Smooth muscle cell (in vitro differentiated cells): ENCODE results near the gene PRELP. TPM values are rescaled to one million over a fixed set of nuclear protein-coding genes. Genes with fewer than 3 reads are reported as not detected.

ENCODE experiments used
- DNase-seq: peaks from one replicate; lab custom pipeline; 2025; ENCODE audit not compliant: unreplicated experiment; lab: John Stamatoyannopoulos, UW
- H2AFZ ChIP-seq: fragments of 200-600 bp; sonication (generic); 2 replicates; pipeline ENCODE4 v1.6.0; 2016; ENCODE audit warnings: antibody characterized with exemption, low read depth, mild to moderate bottlenecking
- H3F3A ChIP-seq: fragments of 200-600 bp; sonication (generic); 2 replicates; pipeline ENCODE4 v1.6.0; 2017; ENCODE audit warnings: antibody characterized with exemption, low read depth
- H3K27ac ChIP-seq: fragments of 200-600 bp; sonication (generic); 2 replicates; pipeline ENCODE4 v1.5.1; 2016; ENCODE audit warnings: low read depth, mild to moderate bottlenecking
- H3K27me3 ChIP-seq: fragments of 200-600 bp; sonication (generic); 2 replicates; pipeline ENCODE4 v1.6.1; 2016; ENCODE audit warnings: low read depth, mild to moderate bottlenecking
- H3K36me3 ChIP-seq: fragments of 200-600 bp; sonication (generic); 2 replicates; pipeline ENCODE4 v1.5.1; 2016; ENCODE audit warnings: low read depth
- H3K4me1 ChIP-seq: fragments of 200-600 bp; sonication (generic); 2 replicates; pipeline ENCODE4 v1.5.1; 2016; ENCODE audit warnings: low read depth
- H3K4me2 ChIP-seq: fragments of 200-600 bp; sonication (generic); 2 replicates; pipeline ENCODE4 v1.6.0; 2016; ENCODE audit warnings: mild to moderate bottlenecking
- H3K4me3 ChIP-seq: fragments of 200-600 bp; sonication (generic); 2 replicates; pipeline ENCODE4 v1.5.1; 2016; ENCODE audit warnings: mild to moderate bottlenecking
- H3K79me2 ChIP-seq: fragments of 200-600 bp; sonication (generic); 2 replicates; pipeline ENCODE4 v1.6.0; 2016; ENCODE audit warnings: low read depth, mild to moderate bottlenecking
- H3K9ac ChIP-seq: fragments of 200-600 bp; sonication (generic); 2 replicates; pipeline ENCODE4 v1.6.0; 2016; ENCODE audit warnings: low read depth
- H3K9me3 ChIP-seq: fragments of 200-600 bp; sonication (generic); replicated peaks from 2 replicates; pipeline ENCODE4 v1.5.1; 2016; ENCODE audit warnings: low read depth
- H4K20me1 ChIP-seq: fragments of 200-600 bp; sonication (generic); 2 replicates; pipeline ENCODE4 v1.6.0; 2016; ENCODE audit warnings: low read depth
- CTCF ChIP-seq: fragments of 200-600 bp; sonication (generic); IDR thresholded peaks from 2 replicates; pipeline ENCODE4 v1.5.1; 2017; ENCODE audit warnings: borderline replicate concordance, mild to moderate bottlenecking, antibody characterized with exemption; ENCODE audit not compliant: insufficient read depth, poor library complexity, severe bottlenecking
- WGBS: methylation state at CpG from one replicate; pipeline ENCODE4 v1.1.7; 2016; ENCODE audit warnings: low lambda C conversion rate; 5-methylcytosine and 5-hydroxymethylcytosine counted together
- polyA plus RNA-seq: library from polyadenylated mRNA; unstranded; fragments of >200 nt; fragmentation: Nextera tagmentation; extraction: Ambion mirVana; gene quantifications from 2 replicates; pipeline ENCODE4 v1.2.1, GENCODE V29; 2016
- total RNA-seq: library from RNA; depleted of rRNA; stranded (reverse); fragments of >200 nt; gene quantifications from 2 replicates; pipeline ENCODE4 v1.2.3, GENCODE V29; 2014

PRELP gene
- total and polyA plus RNA-seq, 2 experiments from 2014 or later, result 0.04 to 2.1 TPM

GRCh38 chr1:203539831-203540546 is 64.4 kb downstream of the PRELP start:
- no peak for DNase-seq
- no peaks in the 10 kb centered on the region for H3K27me3 ChIP-seq
- TF ChIP-seq CTCF, result no peak
- no peaks in the 10 kb centered on the region for H3K4me1 ChIP-seq
- no peak overlapping the region for H3K4me3 ChIP-seq
- no peaks in the 10 kb centered on the region for H3K79me2 ChIP-seq
- H4K20me1 ChIP-seq, result no peaks in the 10 kb centered on the region
- H3K9me3 ChIP-seq, result no peaks in the 10 kb centered on the region
- H3K4me2 ChIP-seq, result no peak overlapping the region
- no peak overlapping the region for H3K27ac ChIP-seq
- no peaks in the 10 kb centered on the region for H3K36me3 ChIP-seq
- no peak overlapping the region for H3K9ac ChIP-seq
- peaks cover 11% of the 10 kb centered on the region for H3F3A ChIP-seq
- 94% methylated on average over 5 of the region's 5 CpGs for WGBS
- no peak overlapping the region for H2AFZ ChIP-seq

Other genes with a start within 250 kb of the PRELP start
- gene CHIT1, start 246.1 kb upstream of the PRELP start, total RNA-seq, result 0.04 TPM in 1 of 2 replicates, not detected in the other
- not detected in 2 replicates for gene CHIT1, start 246.1 kb upstream of the PRELP start, polyA plus RNA-seq
- 80.0 and 96.1 TPM in 2 replicates for gene BTG2, start 170.3 kb upstream of the PRELP start, total RNA-seq
- gene BTG2, start 170.3 kb upstream of the PRELP start, polyA plus RNA-seq, result 93.8 and 101 TPM in 2 replicates
- gene FMOD, start 124.7 kb upstream of the PRELP start, total RNA-seq, result 247 and 332 TPM in 2 replicates
- gene FMOD, start 124.7 kb upstream of the PRELP start, polyA plus RNA-seq, result 207 and 369 TPM in 2 replicates
- not detected in 2 replicates for gene OPTC, start 18.3 kb downstream of the PRELP start, total RNA-seq
- gene OPTC, start 18.3 kb downstream of the PRELP start, polyA plus RNA-seq, result 0.46 TPM in 1 of 2 replicates, not detected in the other
- gene ATP2B4, start 151.0 kb downstream of the PRELP start, total RNA-seq, result 104 and 113 TPM in 2 replicates
- 31.1 and 49.3 TPM in 2 replicates for gene ATP2B4, start 151.0 kb downstream of the PRELP start, polyA plus RNA-seq